ENCODE results near the gene ARHGAP26. TPM values are rescaled to one million over a fixed set of nuclear protein-coding genes. Genes with fewer than 3 reads are reported as not detected.

Gene ARHGAP26
- total and polyA plus RNA-seq, 2 donors (not counting 1 experiment from before 2014, with no cell fraction given): 4.1 to 6.8 TPM

- Histone ChIP-seq H3K27me3 (ENCODE audit: control insufficient read depth, insufficient read depth, low read length) (no peaks in the 10 kb centered on the region), H3K79me2 (ENCODE audit: control insufficient read depth, insufficient read depth, low read length) (no peaks in the 10 kb centered on the region), H2AFZ (ENCODE audit: low read length) (no peak overlapping the region), H3K9me3 (ENCODE audit: control insufficient read depth, insufficient read depth, low read depth, low read length) (no peaks in the 10 kb centered on the region), H3K36me3 (ENCODE audit: control insufficient read depth, insufficient read depth, low read length) (peaks cover 2% of the 10 kb centered on the region), H4K20me1 (ENCODE audit: control insufficient read depth, extremely low read depth, insufficient read depth, low read length) (no peaks in the 10 kb centered on the region), H3K4me1 (ENCODE audit: control insufficient read depth, extremely low read depth, insufficient read depth, low read length) (no peaks in the 10 kb centered on the region), H3K9ac (ENCODE audit: insufficient read depth, low read length) (no peak overlapping the region), H3K27ac (ENCODE audit: insufficient read depth, low read length) (no peak overlapping the region), H3K4me3 (replicated peaks in 1 of 4; ENCODE audit: control extremely low read depth in 1 of 4, insufficient read depth in 1 of 4, low read depth in 3 of 4, low read length in 4 of 4) (no peak overlapping the region), H3K4me2 (ENCODE audit: extremely low read depth, insufficient read depth, low read length) (no peak overlapping the region)
- TF ChIP-seq EZH2 (IDR thresholded peaks at IDR 0.05; ENCODE audit: low read length, missing control alignments) (no peak), CTCF (conservative IDR thresholded peaks at IDR 0.05 in 1 of 2, IDR thresholded peaks at IDR 0.05 in 1 of 2; ENCODE audit: low read depth in 1 of 2, low read length in 2 of 2) (no peak)
- no peak for DNase-seq (ENCODE audit: low read depth in 2 of 2)
Measured at GRCh38 chr5:143277536-143277935, 507.4 kb downstream of the ARHGAP26 start.

Other genes starting within 250 kb of the ARHGAP26 start
- 0.77 and 3.5 TPM in 2 replicates for gene FGF1, start 84.3 kb upstream of the ARHGAP26 start, total RNA-seq
- 6.9 and 17.7 TPM in 2 replicates for gene FGF1, start 84.3 kb upstream of the ARHGAP26 start, polyA plus RNA-seq